ENCODE data around the gene ZNF277.

Gene ZNF277

GRCh38 chr7:112350585-112350984 is 144.1 kb downstream of the ZNF277 start:
- DNase-seq (ENCODE audit: low read depth in 2 of 2) = no peak

DNA sequence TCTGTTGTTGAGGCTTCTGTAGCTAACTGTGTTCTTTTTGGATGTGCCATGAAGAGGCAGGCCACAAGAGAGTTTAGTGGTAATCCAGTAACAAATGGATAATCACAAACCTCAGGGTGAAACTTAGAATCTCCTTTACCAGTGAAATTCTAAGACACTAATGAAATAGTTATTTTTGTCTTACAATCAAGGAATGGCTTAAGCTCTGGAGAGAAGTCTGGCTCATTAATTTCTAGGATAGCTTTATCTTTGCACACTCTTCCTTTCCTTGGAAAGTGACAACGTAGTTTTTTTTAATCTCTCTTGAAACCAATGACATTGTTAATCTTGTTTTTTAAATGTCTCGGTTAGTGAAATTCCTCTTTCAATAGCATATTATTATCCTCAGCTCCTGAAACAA is 150.1 kb downstream of the ZNF277 start:
- DNase-seq (ENCODE audit: low read depth in 2 of 2) = no peak

- DNase-seq (ENCODE audit: low read depth in 2 of 2) = no peak
These were observed 150.6 kb downstream of the ZNF277 start for GRCh38 chr7:112357136-112357535.

GRCh38 chr7:112358513-112358912 is 152.0 kb downstream of the ZNF277 start:
- no peak for DNase-seq (ENCODE audit: low read depth in 2 of 2)

GRCh38 chr7:112359086-112359485 is 152.6 kb downstream of the ZNF277 start:
- DNase-seq (ENCODE audit: low read depth in 2 of 2) = no peak

- DNase-seq (ENCODE audit: low read depth in 2 of 2) = no peak
These were observed 154.2 kb downstream of the ZNF277 start for GRCh38 chr7:112360681-112361080.

- DNase-seq (ENCODE audit: low read depth in 2 of 2) = no peak
These were observed 154.7 kb downstream of the ZNF277 start for GRCh38 chr7:112361154-112361553.

DNA sequence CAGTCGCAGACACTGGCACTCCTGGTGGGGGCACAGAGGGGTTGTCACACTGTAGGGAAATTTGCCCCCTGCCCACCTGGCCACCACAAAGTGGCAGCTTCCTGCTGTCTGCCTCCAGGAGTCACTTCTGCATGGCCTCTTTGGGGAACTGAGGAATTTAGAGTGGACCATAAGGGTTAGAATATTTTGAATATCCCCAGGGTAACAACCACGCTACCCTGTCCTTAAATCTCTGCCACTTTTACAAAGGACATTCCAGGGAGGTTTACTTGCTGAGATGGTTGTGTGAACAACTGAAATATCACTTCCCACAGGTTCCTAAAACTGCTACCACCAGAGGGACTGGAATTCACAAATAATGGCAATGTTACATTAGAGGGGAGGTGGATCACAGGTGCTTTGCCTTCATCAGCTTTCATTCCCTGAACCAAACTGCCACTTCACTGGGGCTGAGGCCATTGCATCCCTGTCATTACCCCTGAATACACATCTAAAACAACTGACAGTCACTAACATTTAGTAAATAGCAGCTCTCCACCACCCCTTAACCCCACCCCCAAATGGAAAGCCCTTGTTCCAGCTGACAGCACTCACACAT is 155.7 kb downstream of the ZNF277 start:
- no peak for DNase-seq (ENCODE audit: low read depth in 2 of 2)

GRCh38 chr7:112362731-112363131 is 156.2 kb downstream of the ZNF277 start:
- no peak for DNase-seq (ENCODE audit: low read depth in 2 of 2)

DNA sequence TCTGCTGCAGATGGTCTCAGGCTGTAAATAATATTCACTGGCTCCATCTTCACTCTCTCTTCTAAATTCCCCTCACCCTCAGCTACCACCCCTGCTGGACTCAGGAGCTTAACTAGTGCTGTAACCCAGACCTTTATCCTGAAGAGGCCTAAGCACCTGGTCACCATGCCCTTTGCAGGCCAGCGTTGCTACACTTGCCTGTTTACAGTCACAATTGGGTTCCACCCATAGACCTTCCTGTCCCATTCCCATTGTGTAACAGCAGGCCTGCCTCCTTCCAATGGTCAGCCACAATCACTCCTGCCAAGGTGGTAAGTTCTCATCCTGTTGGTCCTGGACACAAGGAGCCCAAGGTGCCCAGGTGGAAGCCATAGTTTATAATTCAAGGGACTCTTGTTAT is 157.9 kb downstream of the ZNF277 start:
- DNase-seq (ENCODE audit: low read depth in 2 of 2) = no peak

DNA sequence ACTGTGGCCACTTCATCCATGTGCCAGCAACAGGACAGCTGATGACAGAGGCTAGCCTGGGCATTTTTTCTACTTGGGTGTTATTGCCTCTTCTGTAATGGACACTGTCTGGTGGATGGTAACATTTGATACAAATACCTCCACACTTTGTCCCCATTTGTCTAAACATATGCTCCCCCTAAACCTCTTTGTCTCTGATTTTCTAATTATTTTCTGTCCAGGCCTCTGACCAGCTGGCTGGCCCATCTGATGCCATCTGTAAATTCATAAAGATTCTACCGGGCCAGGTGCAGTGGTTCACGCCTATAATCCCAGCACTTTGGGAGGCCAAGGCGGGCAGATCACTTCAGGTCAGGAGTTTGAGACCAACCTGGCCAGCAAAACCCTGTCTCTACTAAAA is 159.1 kb downstream of the ZNF277 start:
- no peak for DNase-seq (ENCODE audit: low read depth in 2 of 2)

GRCh38 chr7:112366886-112367285 is 160.4 kb downstream of the ZNF277 start:
- no peak for DNase-seq (ENCODE audit: low read depth in 2 of 2)

GRCh38 chr7:112370436-112370835 is 163.9 kb downstream of the ZNF277 start:
- DNase-seq (ENCODE audit: low read depth in 2 of 2) = no peak

- DNase-seq (ENCODE audit: low read depth in 2 of 2) = no peak
These were observed 165.2 kb downstream of the ZNF277 start for GRCh38 chr7:112371701-112372100.

DNA sequence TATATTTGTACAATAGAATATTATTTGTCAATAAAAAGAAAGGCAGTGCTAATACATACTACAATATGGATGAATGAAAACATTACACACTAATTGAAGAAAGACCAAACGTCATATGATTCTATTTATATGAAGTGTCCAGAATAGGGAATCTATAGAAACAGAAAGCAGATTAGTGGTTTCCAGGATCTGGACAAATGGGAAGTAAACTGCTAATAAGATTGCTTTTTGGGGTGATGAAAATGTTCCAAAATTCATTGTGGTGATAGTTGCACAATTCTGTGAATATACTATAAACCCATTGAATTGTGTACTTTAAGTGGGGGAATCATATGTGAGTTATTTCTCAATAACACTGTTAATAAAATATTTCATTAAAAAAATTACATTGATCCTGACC is 165.6 kb downstream of the ZNF277 start:
- DNase-seq (ENCODE audit: low read depth in 2 of 2) = no peak

GRCh38 chr7:112377593-112377992 is 171.1 kb downstream of the ZNF277 start:
- DNase-seq (ENCODE audit: low read depth in 2 of 2) = no peak

- DNase-seq (ENCODE audit: low read depth in 2 of 2) = no peak
These were observed 175.0 kb downstream of the ZNF277 start for GRCh38 chr7:112381311-112382091.

DNA sequence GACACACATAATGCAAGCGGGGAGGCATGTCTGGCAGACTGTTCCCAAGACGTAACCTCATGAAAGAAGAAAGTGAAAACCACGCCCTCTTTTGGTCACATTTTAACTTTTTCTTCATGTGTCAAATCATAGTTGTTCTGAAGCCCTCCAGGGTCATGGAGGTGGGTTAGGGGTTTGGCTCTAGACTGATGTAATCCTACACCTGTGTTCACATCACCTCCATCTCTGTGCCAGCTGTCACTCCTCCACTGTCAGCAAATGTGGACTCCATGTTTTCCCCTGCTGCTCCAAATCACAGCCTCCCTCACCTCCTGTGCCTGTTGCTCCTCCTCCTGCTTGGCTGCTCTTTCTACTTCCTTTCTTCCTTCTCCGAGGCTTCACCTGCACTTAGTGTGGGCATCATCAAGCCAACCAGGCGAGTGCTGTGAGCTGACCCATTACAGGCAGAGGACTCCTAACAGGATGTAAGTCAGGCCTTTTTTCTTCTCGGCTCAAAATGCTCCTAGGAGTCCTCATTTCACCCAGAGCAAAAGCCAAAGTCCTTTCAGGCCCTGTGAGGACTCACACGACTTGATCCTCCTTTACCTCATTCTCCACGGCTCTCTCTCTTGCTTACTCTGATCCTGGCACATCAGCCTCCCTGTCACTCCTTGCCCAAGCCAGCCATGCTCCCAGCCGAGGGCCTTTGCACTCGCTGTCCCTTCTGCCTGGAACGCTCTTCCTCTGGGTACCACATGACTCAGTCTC is 177.3 kb downstream of the ZNF277 start:
- no peak for DNase-seq (ENCODE audit: low read depth in 2 of 2)

- no peak for DNase-seq (ENCODE audit: low read depth in 2 of 2)
These were observed 179.0 kb downstream of the ZNF277 start for GRCh38 chr7:112385516-112385915.

DNA sequence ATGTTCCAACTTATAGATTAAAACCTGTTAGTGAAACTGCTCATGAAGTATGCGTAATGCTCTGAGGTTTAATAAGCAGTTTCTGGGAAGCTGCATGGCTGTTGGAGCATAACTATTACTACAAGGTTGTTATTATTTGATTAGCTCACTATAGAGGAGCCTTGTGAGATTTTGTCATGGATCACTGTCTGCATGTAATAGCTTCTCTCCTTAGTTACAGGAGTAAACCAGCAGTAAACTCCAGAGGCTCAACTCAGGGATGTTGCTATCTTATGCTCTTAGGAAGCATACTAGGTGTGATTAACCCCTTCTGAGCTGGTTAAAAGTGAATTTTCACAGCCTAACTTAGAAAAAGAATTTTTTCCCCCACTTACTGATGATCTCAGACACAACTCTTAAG is 180.1 kb downstream of the ZNF277 start:
- DNase-seq (ENCODE audit: low read depth in 2 of 2) = no peak

DNA sequence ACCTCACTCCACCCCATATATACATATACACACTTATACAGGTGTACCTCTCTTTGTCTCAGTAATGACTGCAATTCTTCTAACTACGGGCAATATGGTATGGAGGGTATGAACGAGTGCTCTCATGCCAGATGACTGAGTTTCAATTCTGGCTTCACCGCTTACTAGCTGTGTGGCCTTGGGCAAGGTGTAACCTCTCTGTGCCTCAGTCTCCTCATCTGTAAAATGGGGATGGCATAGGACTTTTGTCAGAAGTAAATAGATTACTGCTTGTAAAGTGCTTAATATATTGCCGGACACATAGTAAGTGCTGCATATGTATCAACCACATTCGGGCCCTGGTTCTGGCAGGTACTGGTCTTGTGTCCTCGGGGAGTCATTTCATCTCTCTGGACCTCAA is 183.7 kb downstream of the ZNF277 start:
- DNase-seq (ENCODE audit: low read depth in 2 of 2) = no peak

DNA sequence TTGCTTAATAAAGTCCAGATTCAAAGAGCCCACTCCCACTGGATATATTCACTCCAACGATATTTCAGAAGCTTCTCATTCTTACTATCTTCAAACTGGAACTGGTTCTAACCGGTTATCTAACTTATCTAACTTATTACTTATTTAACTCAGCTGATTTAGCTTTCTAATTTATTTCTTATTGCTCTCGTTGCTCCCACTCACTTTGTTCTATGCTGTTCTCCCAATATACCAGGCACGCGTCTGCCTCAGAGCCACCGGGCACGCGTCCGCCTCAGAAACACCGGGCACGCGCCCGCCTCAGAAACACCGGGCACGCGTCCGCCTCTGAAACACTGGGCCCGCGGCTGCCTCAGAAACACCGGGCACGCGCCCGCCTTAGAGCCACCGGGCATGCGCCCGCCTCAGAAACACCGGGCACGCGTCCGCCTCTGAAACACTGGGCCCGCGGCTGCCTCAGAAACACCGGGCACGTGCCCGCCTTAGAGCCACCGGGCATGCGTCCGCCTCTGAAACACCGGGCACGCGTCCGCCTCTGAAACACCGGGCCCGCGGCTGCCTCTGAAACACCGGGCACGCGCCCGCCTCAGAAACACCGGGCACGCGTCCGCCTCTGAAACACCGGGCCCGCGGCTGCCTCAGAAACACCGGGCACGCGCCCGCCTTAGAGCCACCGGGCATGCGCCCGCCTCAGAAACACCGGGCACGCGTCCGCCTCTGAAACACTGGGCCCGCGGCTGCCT is 184.8 kb downstream of the ZNF277 start:
- DNase-seq (ENCODE audit: low read depth in 2 of 2) = peak; percentile 48 to 54

Measured in stimulated activated CD4-positive, alpha-beta T cell treated with anti-CD3 and anti-CD28 coated beads, Interleukin-1b, Interleukin-23, amount 100 ng/mL, for 4 hours (primary cell).